SK-N-SH (cell line): Measurements from ENCODE around the gene SLC10A4.

Experiments used
- EZH2phosphoT487 ChIP-seq: fragments of 200-600 bp; sonication (generic); IDR thresholded peaks from 2 replicates; pipeline ENCODE4 v1.6.1; 2017; ENCODE audit warnings: low read depth, mixed run types, mild to moderate bottlenecking, antibody characterized with exemption, moderate library complexity, borderline replicate concordance
- GABPA ChIP-seq: IDR thresholded peaks from 2 replicates; pipeline ENCODE4 v1.4.0; 2012; ENCODE audit warnings: low read depth, mild to moderate bottlenecking
- TF ChIP-seq, protein P1 (sequence below): fragments of 200-600 bp; sonication (generic); IDR thresholded peaks from 2 replicates; pipeline ENCODE4 v1.6.1; 2017; ENCODE audit warnings: antibody characterized with exemption, mild to moderate bottlenecking, moderate library complexity

DNA sequence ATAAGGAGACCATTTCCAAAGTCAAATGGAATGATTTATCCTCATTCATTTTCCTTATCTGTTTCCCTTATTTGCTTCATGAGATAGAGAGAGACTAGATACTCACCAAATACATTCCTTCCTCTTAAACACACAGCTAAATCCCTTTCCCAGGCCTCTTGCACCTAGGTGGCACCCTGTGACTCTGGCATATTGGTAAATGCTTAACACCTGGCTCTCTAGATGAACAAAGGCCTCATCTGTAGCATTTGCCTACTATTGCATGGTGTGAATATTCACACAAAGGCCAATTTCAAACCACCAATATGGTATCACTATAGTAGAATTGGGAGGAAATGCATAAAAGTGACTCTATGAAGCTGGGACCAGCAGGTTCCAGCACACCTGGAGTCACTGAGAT lies 22.1 kb upstream of the SLC10A4 start:
- TF ChIP-seq, protein P1, sequence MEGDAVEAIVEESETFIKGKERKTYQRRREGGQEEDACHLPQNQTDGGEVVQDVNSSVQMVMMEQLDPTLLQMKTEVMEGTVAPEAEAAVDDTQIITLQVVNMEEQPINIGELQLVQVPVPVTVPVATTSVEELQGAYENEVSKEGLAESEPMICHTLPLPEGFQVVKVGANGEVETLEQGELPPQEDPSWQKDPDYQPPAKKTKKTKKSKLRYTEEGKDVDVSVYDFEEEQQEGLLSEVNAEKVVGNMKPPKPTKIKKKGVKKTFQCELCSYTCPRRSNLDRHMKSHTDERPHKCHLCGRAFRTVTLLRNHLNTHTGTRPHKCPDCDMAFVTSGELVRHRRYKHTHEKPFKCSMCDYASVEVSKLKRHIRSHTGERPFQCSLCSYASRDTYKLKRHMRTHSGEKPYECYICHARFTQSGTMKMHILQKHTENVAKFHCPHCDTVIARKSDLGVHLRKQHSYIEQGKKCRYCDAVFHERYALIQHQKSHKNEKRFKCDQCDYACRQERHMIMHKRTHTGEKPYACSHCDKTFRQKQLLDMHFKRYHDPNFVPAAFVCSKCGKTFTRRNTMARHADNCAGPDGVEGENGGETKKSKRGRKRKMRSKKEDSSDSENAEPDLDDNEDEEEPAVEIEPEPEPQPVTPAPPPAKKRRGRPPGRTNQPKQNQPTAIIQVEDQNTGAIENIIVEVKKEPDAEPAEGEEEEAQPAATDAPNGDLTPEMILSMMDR: no peak
- no peak for TF ChIP-seq GABPA
- no peak for TF ChIP-seq EZH2phosphoT487
